ENCODE data around the gene ANKRD53.

- TF ChIP-seq, protein P1, sequence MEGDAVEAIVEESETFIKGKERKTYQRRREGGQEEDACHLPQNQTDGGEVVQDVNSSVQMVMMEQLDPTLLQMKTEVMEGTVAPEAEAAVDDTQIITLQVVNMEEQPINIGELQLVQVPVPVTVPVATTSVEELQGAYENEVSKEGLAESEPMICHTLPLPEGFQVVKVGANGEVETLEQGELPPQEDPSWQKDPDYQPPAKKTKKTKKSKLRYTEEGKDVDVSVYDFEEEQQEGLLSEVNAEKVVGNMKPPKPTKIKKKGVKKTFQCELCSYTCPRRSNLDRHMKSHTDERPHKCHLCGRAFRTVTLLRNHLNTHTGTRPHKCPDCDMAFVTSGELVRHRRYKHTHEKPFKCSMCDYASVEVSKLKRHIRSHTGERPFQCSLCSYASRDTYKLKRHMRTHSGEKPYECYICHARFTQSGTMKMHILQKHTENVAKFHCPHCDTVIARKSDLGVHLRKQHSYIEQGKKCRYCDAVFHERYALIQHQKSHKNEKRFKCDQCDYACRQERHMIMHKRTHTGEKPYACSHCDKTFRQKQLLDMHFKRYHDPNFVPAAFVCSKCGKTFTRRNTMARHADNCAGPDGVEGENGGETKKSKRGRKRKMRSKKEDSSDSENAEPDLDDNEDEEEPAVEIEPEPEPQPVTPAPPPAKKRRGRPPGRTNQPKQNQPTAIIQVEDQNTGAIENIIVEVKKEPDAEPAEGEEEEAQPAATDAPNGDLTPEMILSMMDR (IDR thresholded peaks at IDR 0.05; ENCODE audit: low read depth, low read length, poor library complexity, severe bottlenecking), result peak; percentile 56
- no peak for TF ChIP-seq EZH2phosphoT487 (IDR thresholded peaks at IDR 0.05; ENCODE audit: borderline replicate concordance, low read length)
These were observed 16.9 kb downstream of the ANKRD53 start for GRCh38 chr2:70995426-70995729.

Data from DOHH2 (cell line).